HG03196 (cell line): Measurements from ENCODE around the gene DPYD.

ENCODE experiments used
- ATAC-seq: cut with Tn5 transposase; IDR thresholded peaks from one replicate; pipeline ENCODE4 v1.9.1; 2021; ENCODE audit not compliant: unreplicated experiment

Gene DPYD

DNA sequence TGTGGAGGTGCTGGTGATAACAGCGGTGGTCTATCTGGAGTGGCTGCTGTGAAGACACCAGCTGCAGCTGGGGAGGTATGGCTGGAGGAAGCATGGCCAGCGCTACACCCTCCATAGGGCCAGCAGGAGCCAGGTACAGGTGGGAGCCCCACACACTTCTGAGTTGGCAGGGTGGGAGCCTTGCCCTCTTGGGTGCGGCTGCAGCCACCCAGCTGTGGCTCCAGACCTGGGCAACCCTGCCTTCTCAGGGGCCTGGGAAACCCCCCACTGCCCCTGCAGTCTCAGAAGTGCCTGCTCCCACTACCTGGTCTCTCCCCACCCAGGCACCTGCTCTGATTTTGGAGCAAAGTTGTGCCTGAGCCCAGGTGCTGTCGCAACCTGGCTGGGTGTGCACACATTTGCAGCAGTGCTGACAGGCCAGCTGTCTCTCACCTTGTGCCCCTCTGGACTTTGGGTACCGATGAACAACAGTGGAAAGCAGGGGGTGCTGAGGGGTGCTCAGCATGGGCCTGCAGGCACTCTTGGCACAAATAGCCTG lies 76.2 kb downstream of the DPYD start:
- no peak for ATAC-seq

- no peak for ATAC-seq
Observed at GRCh38 chr1:97841338-97841737, 79.5 kb downstream of the DPYD start.

GRCh38 chr1:97837161-97837560 lies 83.7 kb downstream of the DPYD start:
- ATAC-seq = no peak

DNA sequence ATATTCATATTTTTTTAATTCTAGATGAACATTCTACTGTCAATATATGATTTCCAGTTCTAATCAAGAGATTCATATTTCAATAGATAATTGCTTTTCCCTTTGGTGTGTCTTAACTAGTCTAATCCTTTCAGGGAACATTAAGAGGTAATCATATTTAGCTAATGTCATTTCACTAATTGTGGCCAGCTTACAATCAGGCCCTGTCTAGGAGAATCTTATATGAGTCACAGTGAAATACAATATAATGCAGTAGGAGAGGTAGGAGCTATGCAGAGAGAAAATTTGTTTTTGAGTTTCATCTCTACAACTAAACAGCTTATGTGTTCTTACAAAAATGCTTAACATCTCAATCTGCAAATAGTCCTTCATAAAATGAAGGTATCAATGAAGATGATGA lies 85.9 kb downstream of the DPYD start:
- ATAC-seq = no peak

- ATAC-seq = no peak
Observed at GRCh38 chr1:97833881-97834280, 87.0 kb downstream of the DPYD start.

DNA sequence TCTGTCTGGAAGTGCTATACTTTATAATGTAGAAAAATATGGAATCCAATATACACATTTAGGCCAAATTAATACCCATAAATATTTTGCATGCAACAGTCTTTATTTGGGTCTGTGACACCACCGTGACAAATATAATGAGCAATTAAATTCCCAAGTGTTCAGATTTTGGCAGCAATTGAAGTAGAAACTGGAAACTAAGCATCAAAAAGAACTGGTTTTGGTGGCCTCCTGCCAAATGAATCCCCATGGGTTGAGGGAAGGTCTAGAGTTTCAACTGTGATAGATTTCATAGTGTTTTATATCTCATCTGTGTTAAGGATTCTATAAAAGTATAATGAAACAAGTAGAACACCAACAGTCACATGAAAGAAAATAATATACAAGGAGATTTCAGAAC lies 88.4 kb downstream of the DPYD start:
- ATAC-seq = no peak

DNA sequence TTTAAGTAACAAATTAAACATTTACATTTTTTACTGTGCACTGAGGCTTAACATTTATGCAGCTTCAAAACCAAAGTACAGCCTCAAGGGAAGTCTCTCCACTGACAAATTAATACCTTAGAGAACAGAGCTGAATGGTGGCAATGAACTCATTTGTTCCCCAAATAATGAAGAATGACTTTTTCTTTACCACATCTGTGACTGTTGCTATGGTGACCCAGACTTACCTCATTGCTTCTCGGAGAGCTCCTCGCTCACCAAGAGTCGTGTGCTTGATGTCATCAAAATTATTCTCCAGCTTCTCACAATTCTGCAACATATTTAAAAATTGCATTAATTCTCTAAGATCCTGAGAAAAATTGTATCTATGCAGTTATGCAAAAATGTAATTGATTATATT lies 92.9 kb downstream of the DPYD start:
- ATAC-seq = peak; percentile 64

DNA sequence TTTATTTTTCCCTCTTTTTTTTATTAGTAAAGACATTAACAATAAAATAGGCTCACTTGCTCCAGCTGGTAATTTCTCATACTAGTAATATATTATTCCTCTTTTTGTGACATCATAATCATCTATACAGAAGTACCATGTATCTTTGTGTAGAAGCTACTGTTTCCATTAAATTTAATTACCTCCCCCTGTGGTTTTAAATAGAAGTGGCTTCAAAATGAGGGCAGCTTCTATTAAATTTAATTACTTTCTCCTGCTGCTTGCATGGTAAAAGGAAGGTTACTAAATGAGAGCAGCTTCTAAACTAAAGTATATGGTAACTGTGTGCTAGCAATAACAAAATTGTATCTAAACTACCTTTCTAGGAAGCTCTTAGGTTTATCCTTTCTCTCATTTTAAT lies 94.0 kb downstream of the DPYD start:
- no peak for ATAC-seq

GRCh38 chr1:97824624-97825023 lies 96.2 kb downstream of the DPYD start:
- no peak for ATAC-seq

GRCh38 chr1:97824200-97824599 lies 96.6 kb downstream of the DPYD start:
- ATAC-seq = no peak

DNA sequence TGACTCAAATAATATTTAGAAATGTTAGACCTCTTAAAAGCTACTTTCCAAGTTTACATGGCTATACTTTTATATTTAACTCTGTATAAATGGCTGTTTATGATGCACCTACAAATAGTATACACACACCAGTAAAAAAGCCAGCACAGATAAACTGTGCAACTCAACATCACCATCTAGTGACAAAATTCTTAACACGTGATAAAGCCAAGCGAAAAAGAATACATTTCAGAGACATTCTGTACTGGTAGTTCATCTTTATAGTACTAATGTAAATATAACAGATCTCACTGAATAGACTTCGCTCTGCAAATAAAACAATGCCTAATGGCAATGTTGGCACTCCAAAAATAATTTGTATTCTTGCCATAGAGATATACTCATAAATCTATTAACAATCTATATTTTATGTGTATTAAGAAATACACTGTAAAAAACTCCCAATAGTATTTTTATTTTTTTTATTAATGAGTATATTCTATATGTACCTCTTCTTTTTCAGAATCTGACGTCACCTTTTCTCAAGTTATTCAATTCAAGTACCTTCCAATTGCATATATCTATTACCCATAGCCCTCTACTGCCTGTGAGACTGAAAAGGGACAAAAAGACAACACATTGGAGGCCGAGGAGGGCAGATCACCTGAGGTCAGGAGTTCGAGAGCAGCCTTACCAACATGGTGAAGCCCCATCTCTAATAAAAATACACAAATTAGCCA lies 100.2 kb downstream of the DPYD start:
- ATAC-seq = no peak

GRCh38 chr1:97816927-97817326 lies 103.9 kb downstream of the DPYD start:
- no peak for ATAC-seq

GRCh38 chr1:97814804-97815203 lies 106.0 kb downstream of the DPYD start:
- no peak for ATAC-seq

DNA sequence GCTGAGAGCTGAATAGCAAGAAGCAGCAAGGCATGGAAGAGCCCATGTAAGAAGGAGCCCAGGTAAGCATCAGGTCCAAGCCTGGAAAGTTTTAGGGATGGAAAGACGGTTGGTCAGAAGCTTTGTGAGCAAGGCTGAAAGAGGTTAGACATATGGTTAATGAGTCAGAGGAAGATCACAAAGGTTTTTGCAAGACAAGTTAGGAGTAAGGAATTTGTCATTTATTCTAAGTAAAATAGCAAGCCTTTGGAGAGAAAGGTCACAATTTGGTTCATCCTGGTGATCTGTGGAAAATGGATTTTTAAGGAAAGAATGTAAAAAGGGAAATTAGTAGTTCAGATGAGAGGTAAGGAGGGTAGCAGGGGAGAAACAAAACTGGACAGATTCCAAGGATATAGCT lies 106.7 kb downstream of the DPYD start:
- no peak for ATAC-seq

- ATAC-seq = no peak
Observed at GRCh38 chr1:97812076-97812475, 108.8 kb downstream of the DPYD start.

GRCh38 chr1:97806996-97807520 lies 113.8 kb downstream of the DPYD start:
- no peak for ATAC-seq

GRCh38 chr1:97806326-97806725 lies 114.5 kb downstream of the DPYD start:
- ATAC-seq = no peak

GRCh38 chr1:97805093-97805492 lies 115.7 kb downstream of the DPYD start:
- ATAC-seq = no peak

DNA sequence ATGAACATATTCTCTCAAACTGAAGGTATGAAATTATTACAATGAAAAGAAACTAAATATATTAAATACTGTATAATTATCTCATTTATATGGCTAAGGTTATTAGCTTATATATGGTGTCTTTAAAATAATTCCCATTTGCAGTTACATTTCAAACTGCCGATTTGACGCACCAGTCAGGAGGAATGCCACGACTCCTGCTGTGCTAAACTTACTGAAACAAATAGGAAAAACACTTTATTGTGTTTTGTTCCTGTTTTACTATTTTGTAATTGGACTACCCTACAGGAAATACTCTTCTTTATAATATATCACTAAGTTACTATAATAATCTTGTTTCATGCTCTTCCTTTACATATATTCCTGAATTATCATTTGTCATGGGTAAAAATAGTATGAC lies 117.8 kb downstream of the DPYD start:
- ATAC-seq = no peak

- no peak for ATAC-seq
Observed at GRCh38 chr1:97802011-97802410, 118.8 kb downstream of the DPYD start.

DNA sequence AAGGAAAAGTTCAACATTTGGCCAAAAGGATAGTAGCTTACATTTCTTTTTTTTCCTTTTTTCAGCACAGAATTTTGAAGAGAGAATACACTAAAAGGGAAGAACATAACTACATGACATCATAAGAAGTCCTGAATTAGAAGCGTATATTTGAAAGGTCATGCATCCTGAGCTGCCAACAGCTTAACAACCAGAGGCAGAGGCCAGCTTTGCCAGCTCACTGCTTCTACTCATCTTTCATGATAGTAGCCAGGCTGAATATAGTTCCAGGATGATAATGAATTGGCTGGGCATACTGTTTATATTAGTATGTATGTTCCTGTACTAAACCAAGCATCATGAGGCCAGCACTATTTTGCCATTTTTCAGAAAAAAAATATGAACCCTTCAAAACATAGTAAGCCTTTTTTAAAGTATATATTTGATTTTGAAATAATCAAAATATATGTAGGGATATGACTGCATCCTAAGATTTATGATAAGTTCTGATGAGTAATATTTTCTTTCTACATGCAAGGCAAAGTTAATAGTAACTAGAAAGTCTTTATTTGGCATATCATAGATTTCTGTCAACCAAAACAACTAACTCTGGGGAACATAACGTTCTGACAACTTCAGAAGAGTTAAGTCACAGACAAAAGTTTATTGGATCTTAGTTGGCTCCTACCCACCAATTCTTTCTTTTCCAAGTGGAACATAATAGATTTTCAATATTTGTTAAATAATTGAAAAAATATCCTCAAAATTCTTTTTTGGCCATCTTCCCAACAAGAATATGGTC lies 123.2 kb downstream of the DPYD start:
- no peak for ATAC-seq

DNA sequence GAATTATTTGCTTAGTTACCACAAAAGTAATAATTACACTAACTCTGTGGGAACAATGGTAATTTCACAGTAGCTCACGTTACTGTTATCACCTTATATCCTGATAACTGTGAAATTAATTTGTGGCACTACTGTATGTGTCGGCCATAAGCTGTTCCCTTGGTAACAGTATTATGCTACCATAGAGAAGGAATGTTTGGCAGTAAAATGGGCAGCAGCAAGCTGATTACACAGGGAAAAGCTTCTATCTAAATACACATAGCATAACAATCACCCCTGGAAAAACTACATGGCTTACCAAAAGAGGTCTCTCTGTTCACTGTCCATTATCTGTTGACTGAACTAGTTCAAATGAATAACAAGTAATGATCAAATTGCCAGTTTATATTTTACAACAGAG lies 124.1 kb downstream of the DPYD start:
- no peak for ATAC-seq
